CD8-positive, alpha-beta memory T cell (primary cell): ENCODE results near the gene CNPY4. TPM values are rescaled to one million over a fixed set of nuclear protein-coding genes. Genes with fewer than 3 reads are reported as not detected.

Experiments used
- CTCF ChIA-PET: fragments of 350-600 bp; sonication (Branson Sonifier 250); formaldehyde crosslinking; loops from one replicate; lab custom pipeline; 2021; ENCODE audit warnings: antibody characterized with exemption; lab: Charles Lee
- POLR2A ChIA-PET: fragments of 350-600 bp; sonication (Branson Sonifier 250); formaldehyde crosslinking; loops from one replicate; lab custom pipeline; 2021; ENCODE audit warnings: antibody characterized with exemption; lab: Charles Lee
- DNase-seq, 5 donors: peaks; one replicate each; pipeline versions ENCODE4 v3.0.0 to v3.0.0-alpha.2; 2020 to 2022; ENCODE audit warnings: mixed read lengths in 1 of 5
- H3K27ac ChIP-seq: one replicate; pipeline ENCODE4 v1.7.0; 2013; ENCODE audit warnings: low read depth, mild to moderate bottlenecking, low read length, moderate library complexity
- H3K27me3 ChIP-seq: 2 replicates; pipeline ENCODE4 v1.7.0; 2013; ENCODE audit warnings: low read length, mild to moderate bottlenecking; ENCODE audit not compliant: insufficient read depth, poor library complexity, severe bottlenecking
- H3K36me3 ChIP-seq: 2 replicates; pipeline ENCODE4 v1.7.0; 2013; ENCODE audit warnings: mild to moderate bottlenecking, low read length, moderate library complexity; ENCODE audit not compliant: insufficient read depth
- H3K4me1 ChIP-seq: 2 replicates; pipeline ENCODE4 v1.7.0; 2013; ENCODE audit warnings: mild to moderate bottlenecking, low read length, moderate library complexity; ENCODE audit not compliant: insufficient read depth
- H3K4me3 ChIP-seq: 2 replicates; pipeline ENCODE4 v1.7.0; 2013; ENCODE audit warnings: mild to moderate bottlenecking, low read length
- H3K9me3 ChIP-seq: 2 replicates; pipeline ENCODE4 v1.7.0; 2013; ENCODE audit warnings: mild to moderate bottlenecking, low read length
- H3K27ac Mint-ChIP-seq, 8 donors: one replicate each; pipeline ENCODE4 v1.8.0; 2020 to 2021; ENCODE audit warnings: mixed read lengths in 8 of 8, mild to moderate bottlenecking in 6 of 8, inconsistent platforms in 3 of 8, moderate library complexity in 3 of 8
- H3K27me3 Mint-ChIP-seq, 2 donors: one replicate each; pipeline ENCODE4 v1.8.0; 2020 to 2021; ENCODE audit warnings: mixed read lengths in 2 of 2, mild to moderate bottlenecking in 1 of 2, moderate library complexity in 1 of 2
- H3K36me3 Mint-ChIP-seq, 3 donors: one replicate each; pipeline ENCODE4 v1.8.0; 2020 to 2021; ENCODE audit warnings: mixed read lengths in 3 of 3, inconsistent platforms in 1 of 3, mild to moderate bottlenecking in 1 of 3
- H3K4me1 Mint-ChIP-seq, 3 donors: one replicate each; pipeline ENCODE4 v1.8.0; 2020 to 2021; ENCODE audit warnings: mixed read lengths in 3 of 3, inconsistent platforms in 1 of 3, mild to moderate bottlenecking in 1 of 3
- H3K4me3 Mint-ChIP-seq, 7 donors: one replicate each; pipeline ENCODE4 v1.8.0; 2020 to 2021; ENCODE audit warnings: mixed read lengths in 7 of 7, mild to moderate bottlenecking in 6 of 7, moderate library complexity in 4 of 7, inconsistent platforms in 2 of 7
- H3K9me3 Mint-ChIP-seq, 5 donors: one replicate each; pipeline ENCODE4 v1.8.0; 2020 to 2022; ENCODE audit warnings: mixed read lengths in 5 of 5, mild to moderate bottlenecking in 3 of 5, moderate library complexity in 2 of 5, inconsistent platforms in 1 of 5
- polyA plus RNA-seq: library from polyadenylated mRNA; unstranded; fragments of 300-500 nt; fragmentation: Illumina TruSeq; gene quantifications from one replicate; pipeline ENCODE4 v1.2.3, GENCODE V29; 2021
- total RNA-seq, 2 experiments: library from RNA; stranded (reverse); gene quantifications; one replicate each; pipeline ENCODE4 v1.2.3, GENCODE V29; 2021

The CNPY4 gene
- total and polyA plus RNA-seq, 3 experiments from 2014 or later: 18.9 to 24.1 (median 19.0) TPM

GRCh38 chr7:100122067-100122466 lies 2.6 kb downstream of the CNPY4 start:
- Histone ChIP-seq H3K27me3 (no peaks in the 10 kb centered on the region), H3K36me3 (no peaks in the 10 kb centered on the region), H3K9me3 (no peaks in the 10 kb centered on the region), H3K27ac (no peak overlapping the region), H3K4me1 (peaks cover 28% of the 10 kb centered on the region), H3K4me3 (no peak overlapping the region)
- Mint-ChIP-seq H3K9me3 (no peaks in the 10 kb centered on the region), H3K4me1 (peaks cover 41 to 60% (median 47%) of the 10 kb centered on the region in 3 donors), H3K36me3 (peaks cover 0 to 48% (median 3%) of the 10 kb centered on the region in 3 donors), H3K27me3 (peaks cover 0 to 2% of the 10 kb centered on the region in 2 donors), H3K27ac (peak overlapping the region in 2 of 8 donors; percentile 63 to 72), H3K4me3 (peak overlapping the region in 1 of 7 donors; percentile 70)
- DNase-seq: no peak
- ChIA-PET POLR2A (interaction anchor here (0.6 kb wide), 1 partner anchor 21 kb away, joined by 3 read pairs; no protein-coding TSS in a partner anchor), CTCF (interaction anchor here (0.8 to 1.2 kb wide), 2 partner anchors 9 to 19 kb away, joined by 3 read pairs; no protein-coding TSS in a partner anchor)

GRCh38 chr7:100122568-100122967 lies 3.1 kb downstream of the CNPY4 start:
- POLR2A ChIA-PET: no interaction called here
- peak overlapping the region in 3 of 8 donors; percentile 36 to 93 (median 72) for H3K27ac Mint-ChIP-seq
- H3K4me1 ChIP-seq: peaks cover 28% of the 10 kb centered on the region

GRCh38 chr7:100124301-100125230 lies 5.1 kb downstream of the CNPY4 start:
- H3K4me3 Mint-ChIP-seq: peak overlapping the region; percentile 11 to 99 (median 94)
- H3K27me3 Mint-ChIP-seq: peaks cover 0 to 2% of the 10 kb centered on the region in 2 donors
- H3K36me3 Mint-ChIP-seq: peaks cover 0 to 42% (median 3%) of the 10 kb centered on the region in 3 donors
- no peak for DNase-seq
- H3K9me3 ChIP-seq: no peaks in the 10 kb centered on the region
- no peak overlapping the region for H3K4me3 ChIP-seq
- POLR2A ChIA-PET: interaction anchor here (1.0 to 4.7 kb wide), 4 partner anchors 23 to 47 kb away, joined by 3 to 50 read pairs (median 3); partner anchors contain the start of genes AP4M1 and MCM7
- H3K4me1 ChIP-seq: peaks cover 30% of the 10 kb centered on the region
- H3K27me3 ChIP-seq: no peaks in the 10 kb centered on the region
- peaks cover 35 to 58% (median 42%) of the 10 kb centered on the region in 3 donors for H3K4me1 Mint-ChIP-seq
- peak overlapping the region in 7 of 8 donors; percentile 29 to 97 (median 69) for H3K27ac Mint-ChIP-seq
- peak overlapping the region; percentile 57 for H3K27ac ChIP-seq
- no peaks in the 10 kb centered on the region for H3K36me3 ChIP-seq
- CTCF ChIA-PET: interaction anchor here (0.9 to 2.9 kb wide), 4 partner anchors 8 to 66 kb away, joined by 3 to 17 read pairs (median 4); partner anchors contain the start of genes AP4M1, LAMTOR4 and MCM7
- no peaks in the 10 kb centered on the region for H3K9me3 Mint-ChIP-seq

More at GRCh38 chr7:100122568-100122967, 3.1 kb downstream of the CNPY4 start:
- no peaks in the 10 kb centered on the region for H3K9me3 Mint-ChIP-seq
- peaks cover 42 to 62% (median 47%) of the 10 kb centered on the region in 3 donors for H3K4me1 Mint-ChIP-seq
- Histone ChIP-seq H3K27me3 (no peaks in the 10 kb centered on the region), H3K4me3 (no peak overlapping the region), H3K36me3 (no peaks in the 10 kb centered on the region), H3K27ac (no peak overlapping the region), H3K9me3 (no peaks in the 10 kb centered on the region)
- no peak for DNase-seq
- H3K27me3 Mint-ChIP-seq: peaks cover 0 to 2% of the 10 kb centered on the region in 2 donors
- CTCF ChIA-PET: interaction anchor here (0.8 to 1.3 kb wide), 4 partner anchors 8 to 285 kb away, joined by 3 to 4 read pairs (median 3); no protein-coding TSS in a partner anchor
- H3K4me3 Mint-ChIP-seq: peak overlapping the region in 1 of 7 donors; percentile 70
- peaks cover 0 to 49% (median 3%) of the 10 kb centered on the region in 3 donors for H3K36me3 Mint-ChIP-seq

- peak overlapping the region; percentile 90 for H3K4me3 ChIP-seq
- Mint-ChIP-seq H3K36me3 (peaks cover 0 to 36% (median 3%) of the 10 kb centered on the region in 3 donors), H3K9me3 (no peaks in the 10 kb centered on the region), H3K27me3 (peaks cover 0 to 2% of the 10 kb centered on the region in 2 donors), H3K27ac (peak overlapping the region; percentile 96 to 100 (median 98)), H3K4me3 (peak overlapping the region; percentile 94 to 100 (median 99)), H3K4me1 (peaks cover 26 to 57% (median 30%) of the 10 kb centered on the region in 3 donors)
- no peak for DNase-seq
- H3K36me3 ChIP-seq: no peaks in the 10 kb centered on the region
- H3K27me3 ChIP-seq: no peaks in the 10 kb centered on the region
- ChIA-PET POLR2A (interaction anchor here (0.7 to 4.7 kb wide), 6 partner anchors 15 to 302 kb away, joined by 3 to 50 read pairs (median 4); partner anchors contain the start of genes AP4M1, LAMTOR4, MCM7 and ZCWPW1), CTCF (interaction anchor here (1.0 to 2.9 kb wide), 9 partner anchors 9 to 207 kb away, joined by 3 to 17 read pairs (median 4); partner anchors contain the start of genes AP4M1, MCM7, PVRIG and TRIM4)
- H3K4me1 ChIP-seq: peaks cover 27% of the 10 kb centered on the region
- H3K9me3 ChIP-seq: no peaks in the 10 kb centered on the region
- peak overlapping the region; percentile 98 for H3K27ac ChIP-seq
Measured at GRCh38 chr7:100126239-100126930, 7.0 kb downstream of the CNPY4 start.

GRCh38 chr7:100126931-100127865 lies 7.8 kb downstream of the CNPY4 start, which contains the start of gene MBLAC1:
MBLAC1 (plus strand) TSS chr7:100126967; CDS start chr7:100127396, 429 bp downstream.
- DNase-seq: peak; percentile 88 to 93 (median 90)
- Mint-ChIP-seq H3K27me3 (peaks cover 0 to 2% of the 10 kb centered on the region in 2 donors), H3K27ac (peak within 1 kb of the TSS; percentile 96 to 100 (median 98)), H3K4me1 (peaks cover 27 to 57% (median 34%) of the 10 kb centered on the region in 3 donors), H3K9me3 (no peaks in the 10 kb centered on the region), H3K36me3 (peaks cover 0 to 33% (median 3%) of the 10 kb centered on the region in 3 donors), H3K4me3 (peak within 1 kb of the TSS; percentile 94 to 100 (median 99))
- no peaks in the 10 kb centered on the region for H3K36me3 ChIP-seq
- peak within 1 kb of the TSS; percentile 98 for H3K27ac ChIP-seq
- H3K27me3 ChIP-seq: no peaks in the 10 kb centered on the region
- H3K4me3 ChIP-seq: peak within 1 kb of the TSS; percentile 90
- ChIA-PET POLR2A (interaction anchor here (0.7 to 4.7 kb wide), 6 partner anchors 16 to 302 kb away, joined by 3 to 50 read pairs (median 4); partner anchors contain the start of genes AP4M1, LAMTOR4, MCM7 and ZCWPW1), CTCF (interaction anchor here (1.0 to 3.9 kb wide), 11 partner anchors 10 to 214 kb away, joined by 3 to 19 read pairs (median 4); partner anchors contain the start of genes AP4M1, MCM7, PVRIG and TRIM4)
- H3K9me3 ChIP-seq: no peaks in the 10 kb centered on the region
- H3K4me1 ChIP-seq: peaks cover 29% of the 10 kb centered on the region

GRCh38 chr7:100127866-100128636 lies 8.6 kb downstream of the CNPY4 start:
- POLR2A ChIA-PET: interaction anchor here (0.5 to 4.7 kb wide), 3 partner anchors 8 to 102 kb away, joined by 3 to 50 read pairs (median 3); partner anchors contain the start of genes AP4M1 and MCM7
- CTCF ChIA-PET: interaction anchor here (1.3 to 7.9 kb wide), 9 partner anchors 10 to 215 kb away, joined by 3 to 88 read pairs (median 7); partner anchors contain the start of genes AP4M1, MCM7 and PVRIG
- H3K27me3 ChIP-seq: no peaks in the 10 kb centered on the region
- H3K4me1 ChIP-seq: peaks cover 31% of the 10 kb centered on the region
- peak overlapping the region; percentile 90 for H3K4me3 ChIP-seq
- H3K4me3 Mint-ChIP-seq: peak overlapping the region; percentile 73 to 99 (median 84)
- H3K27ac ChIP-seq: peak overlapping the region; percentile 98
- H3K4me1 Mint-ChIP-seq: peaks cover 33 to 57% (median 39%) of the 10 kb centered on the region in 3 donors
- peaks cover 0 to 26% (median 3%) of the 10 kb centered on the region in 3 donors for H3K36me3 Mint-ChIP-seq
- DNase-seq: peak in 2 of 5 donors; percentile 9 to 19
- H3K9me3 ChIP-seq: no peaks in the 10 kb centered on the region
- H3K27ac Mint-ChIP-seq: peak overlapping the region; percentile 61 to 85 (median 81)
- H3K9me3 Mint-ChIP-seq: no peaks in the 10 kb centered on the region
- no peaks in the 10 kb centered on the region for H3K36me3 ChIP-seq
- H3K27me3 Mint-ChIP-seq: peaks cover 0 to 2% of the 10 kb centered on the region in 2 donors
